DOHH2 (cell line): ENCODE measurements around the gene NOL3.

ENCODE experiments used
- H3F3A ChIP-seq: fragments of 200-600 bp; sonication (generic), shearing (Covaris generic); 2 replicates; pipeline ENCODE4 v1.6.0; 2016; ENCODE audit warnings: antibody characterized with exemption, mild to moderate bottlenecking; ENCODE audit not compliant: control insufficient read depth, insufficient read depth
- H3K27ac ChIP-seq: fragments of 200-600 bp; sonication (generic); 2 replicates; pipeline ENCODE4 v1.5.1; 2014; ENCODE audit warnings: low read depth, mild to moderate bottlenecking, low read length, moderate library complexity
- H3K27me3 ChIP-seq: fragments of 200-600 bp; sonication (generic); 2 replicates; pipeline ENCODE4 v1.6.1; 2014; ENCODE audit warnings: mild to moderate bottlenecking, low read length, mixed read lengths; ENCODE audit not compliant: control insufficient read depth
- H3K36me3 ChIP-seq: fragments of 200-600 bp; sonication (generic); 2 replicates; pipeline ENCODE4 v1.6.1; 2014; ENCODE audit warnings: mild to moderate bottlenecking, low read length, moderate library complexity, mixed read lengths; ENCODE audit not compliant: control insufficient read depth
- H3K4me1 ChIP-seq: fragments of 200-600 bp; sonication (generic); 2 replicates; pipeline ENCODE4 v1.6.1; 2014; ENCODE audit warnings: mild to moderate bottlenecking, low read length, mixed read lengths; ENCODE audit not compliant: control insufficient read depth
- H3K4me2 ChIP-seq: fragments of 200-600 bp; sonication (generic); 2 replicates; pipeline ENCODE4 v1.6.0; 2014; ENCODE audit warnings: mild to moderate bottlenecking, low read length, moderate library complexity
- H3K4me3 ChIP-seq: fragments of 200-600 bp; sonication (generic); 2 replicates; pipeline ENCODE4 v1.5.1; 2014; ENCODE audit warnings: mild to moderate bottlenecking, low read length, mixed read lengths
- H3K79me2 ChIP-seq: fragments of 200-600 bp; sonication (generic); 2 replicates; pipeline ENCODE4 v1.6.1; 2014; ENCODE audit warnings: mild to moderate bottlenecking, low read length, mixed read lengths; ENCODE audit not compliant: control insufficient read depth
- H3K9me2 ChIP-seq: fragments of 200-600 bp; sonication (generic); replicated peaks from 2 replicates; pipeline ENCODE4 v1.6.1; 2014; ENCODE audit warnings: mild to moderate bottlenecking, low read length, mixed read lengths; ENCODE audit not compliant: control insufficient read depth
- H3K9me3 ChIP-seq: fragments of 200-600 bp; sonication (generic); 2 replicates; pipeline ENCODE4 v1.6.1; 2014; ENCODE audit warnings: antibody characterized with exemption, low read length, mixed read lengths; ENCODE audit not compliant: control insufficient read depth, insufficient read depth
- H4K20me1 ChIP-seq: fragments of 200-600 bp; sonication (generic); 2 replicates; pipeline ENCODE4 v1.6.0; 2014; ENCODE audit warnings: low read depth, mild to moderate bottlenecking, antibody characterized with exemption, low read length, moderate library complexity; ENCODE audit not compliant: control insufficient read depth, insufficient read depth
- CTCF ChIP-seq: fragments of 200-600 bp; sonication (generic); IDR thresholded peaks from one replicate; pipeline ENCODE4 v1.5.1; 2014; ENCODE audit warnings: antibody characterized with exemption, mild to moderate bottlenecking, low read depth, low read length; ENCODE audit not compliant: poor library complexity, severe bottlenecking
- EZH2phosphoT487 ChIP-seq: fragments of 200-600 bp; sonication (generic); IDR thresholded peaks from 2 replicates; pipeline ENCODE4 v1.6.1; 2017; ENCODE audit warnings: borderline replicate concordance, mild to moderate bottlenecking, antibody characterized with exemption, low read length, moderate library complexity, mixed read lengths

Gene NOL3

GRCh38 chr16:67147437-67148140 is 22.7 kb upstream of the NOL3 start:
- TF ChIP-seq EZH2phosphoT487: no peak
- TF ChIP-seq CTCF: no peak
- H3K4me1 ChIP-seq: 0 out of 2 replicates have a peak, but pooled peaks cover 3% of the 10 kb centered on the region
- H4K20me1 ChIP-seq: no peaks in the 10 kb centered on the region; the same call in 1 of the 2 replicates
- H3K9me3 ChIP-seq: no peaks in the 10 kb centered on the region
- no peak overlapping the region for H3K4me2 ChIP-seq
- peaks cover 38% of the 10 kb centered on the region for H3K36me3 ChIP-seq
- peaks cover 13% of the 10 kb centered on the region; the same call in 1 of the 2 replicates for H3K27me3 ChIP-seq
- H3K27ac ChIP-seq: no peak overlapping the region
- no peaks in the 10 kb centered on the region for H3K9me2 ChIP-seq
- H3K4me3 ChIP-seq: no peak overlapping the region
- no peaks in the 10 kb centered on the region; the same call in 1 of the 2 replicates for H3F3A ChIP-seq
- H3K79me2 ChIP-seq: no peaks in the 10 kb centered on the region

- Histone ChIP-seq H3K4me1 (0 out of 2 replicates have a peak, but pooled peaks cover 3% of the 10 kb centered on the region), H3F3A (no peaks in the 10 kb centered on the region; the same call in 1 of the 2 replicates), H3K4me2 (no peak overlapping the region), H3K36me3 (peaks cover 32% of the 10 kb centered on the region), H3K9me3 (no peaks in the 10 kb centered on the region), H3K79me2 (no peaks in the 10 kb centered on the region), H3K4me3 (no peak overlapping the region), H4K20me1 (no peaks in the 10 kb centered on the region; the same call in 1 of the 2 replicates), H3K27me3 (peaks cover 13% of the 10 kb centered on the region; the same call in 1 of the 2 replicates), H3K9me2 (no peaks in the 10 kb centered on the region), H3K27ac (no peak overlapping the region)
- TF ChIP-seq CTCF (no peak), EZH2phosphoT487 (no peak)
These were observed 22.1 kb upstream of the NOL3 start for GRCh38 chr16:67148221-67148620.

GRCh38 chr16:67148656-67149275 is 21.6 kb upstream of the NOL3 start:
- Histone ChIP-seq H3K79me2 (no peaks in the 10 kb centered on the region), H3K4me2 (no peak overlapping the region), H3K9me2 (no peaks in the 10 kb centered on the region), H4K20me1 (no peaks in the 10 kb centered on the region; the same call in 1 of the 2 replicates), H3K27me3 (peaks cover 13% of the 10 kb centered on the region; the same call in 1 of the 2 replicates), H3K36me3 (peaks cover 29% of the 10 kb centered on the region), H3K4me3 (no peak overlapping the region), H3K27ac (no peak overlapping the region), H3K4me1 (0 out of 2 replicates have a peak, but pooled peaks cover 3% of the 10 kb centered on the region), H3K9me3 (no peaks in the 10 kb centered on the region), H3F3A (no peaks in the 10 kb centered on the region; the same call in 1 of the 2 replicates)
- TF ChIP-seq CTCF (no peak), EZH2phosphoT487 (no peak)
